Upper lobe of left lung (tissue), 4 donors: Measurements from ENCODE around the gene SLC17A8.

ENCODE experiments used
- CTCF ChIP-seq, 6 experiments: fragments of 450-650 bp in 4 of 6; fragments of 200-600 bp in 2 of 6; sonication (generic) in 2 of 6; IDR thresholded peaks; one replicate each; pipeline ENCODE4 v1.5.1; 2016 to 2019; ENCODE audit warnings: antibody characterized with exemption in 6 of 6
- POLR2A ChIP-seq, 4 donors: fragments of 450-650 bp; IDR thresholded peaks; one replicate each; pipeline ENCODE4 v1.5.1; 2016 to 2017; ENCODE audit warnings: antibody characterized with exemption in 4 of 4, mild to moderate bottlenecking in 2 of 4

DNA sequence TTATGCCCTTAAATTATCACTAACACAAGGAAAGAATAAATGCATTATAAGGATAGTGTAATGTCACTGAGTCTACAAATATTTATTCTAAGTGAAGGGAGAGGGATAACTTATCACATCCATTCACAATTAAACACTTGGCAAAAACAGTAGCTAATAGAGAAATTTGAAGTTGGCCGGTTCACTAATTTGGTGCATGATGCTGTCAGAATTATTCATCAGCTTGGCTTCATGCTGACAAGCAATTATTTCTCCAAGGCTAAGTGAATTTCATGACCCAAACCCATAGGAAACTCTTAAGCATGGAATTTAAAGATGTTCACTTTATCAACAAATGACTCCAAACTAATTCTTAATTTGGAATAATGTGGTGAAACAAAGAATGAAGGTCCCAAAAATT, 91.8 kb downstream of the SLC17A8 start:
- TF ChIP-seq POLR2A (IDR thresholded peaks at IDR 0.05) (no peak), CTCF (IDR thresholded peaks at IDR 0.05) (no peak)
